Fibroblast of lung (primary cell): ENCODE data around the gene DNAJC8. TPM values are rescaled to one million over a fixed set of nuclear protein-coding genes. Genes with fewer than 3 reads are reported as not detected.
A peak's percentile ranks its signal among the peaks of the same experiment; 100 is the strongest.

ENCODE experiments used
- DNase-seq, 2 donors: peaks; one replicate each; pipeline versions ENCODE4 v3.0.0 to v3.0.0-alpha.2; 2010; ENCODE audit warnings: low read depth in 2 of 2
- H2AFZ ChIP-seq: 2 replicates; pipeline ENCODE4 v1.5.1; 2012; ENCODE audit warnings: low read length, control low read depth, inconsistent platforms
- H3K27ac ChIP-seq: 2 replicates; pipeline ENCODE4 v1.5.1; 2011; ENCODE audit warnings: low read length, control low read depth; ENCODE audit not compliant: insufficient read depth
- H3K27me3 ChIP-seq: 2 replicates; pipeline ENCODE4 v1.5.1; 2011; ENCODE audit warnings: mild to moderate bottlenecking, low read length; ENCODE audit not compliant: control insufficient read depth, insufficient read depth
- H3K36me3 ChIP-seq: 2 replicates; pipeline ENCODE4 v1.5.1; 2011; ENCODE audit warnings: low read length; ENCODE audit not compliant: control insufficient read depth, insufficient read depth
- H3K4me1 ChIP-seq: 2 replicates; pipeline ENCODE4 v1.5.1; 2011; ENCODE audit warnings: low read length; ENCODE audit not compliant: control insufficient read depth, insufficient read depth; ENCODE audit errors: extremely low read depth
- H3K4me2 ChIP-seq: 2 replicates; pipeline ENCODE4 v1.5.1; 2011; ENCODE audit warnings: low read length, control low read depth; ENCODE audit not compliant: insufficient read depth; ENCODE audit errors: extremely low read depth
- H3K4me3 ChIP-seq, 4 experiments: fragments of 200-600 bp in 1 of 4; sonication (generic) in 1 of 4; replicated peaks in 1 of 4; 2 replicates each; pipeline ENCODE4 v1.5.1; 2011 to 2016; ENCODE audit warnings: low read length in 4 of 4, low read depth in 3 of 4, mild to moderate bottlenecking in 3 of 4, control low read depth in 2 of 4, inconsistent platforms in 1 of 4, mixed read lengths in 1 of 4; ENCODE audit not compliant: insufficient read depth in 1 of 4; ENCODE audit errors: control extremely low read depth in 1 of 4
- H3K79me2 ChIP-seq: 2 replicates; pipeline ENCODE4 v1.5.1; 2012; ENCODE audit warnings: mild to moderate bottlenecking, low read length, inconsistent platforms; ENCODE audit not compliant: control insufficient read depth, insufficient read depth
- H3K9ac ChIP-seq: 2 replicates; pipeline ENCODE4 v1.5.1; 2011; ENCODE audit warnings: mild to moderate bottlenecking, low read length, control low read depth; ENCODE audit not compliant: insufficient read depth
- H3K9me3 ChIP-seq: 2 replicates; pipeline ENCODE4 v1.5.1; 2012; ENCODE audit warnings: low read depth, low read length; ENCODE audit not compliant: control insufficient read depth, insufficient read depth
- H4K20me1 ChIP-seq: 2 replicates; pipeline ENCODE4 v1.5.1; 2011; ENCODE audit warnings: low read length; ENCODE audit not compliant: control insufficient read depth, insufficient read depth; ENCODE audit errors: extremely low read depth
- CTCF ChIP-seq, 2 donors: IDR thresholded peaks in 1 of 2; conservative IDR thresholded peaks in 1 of 2; 1 replicate in 1 of 2; 2 replicates in 1 of 2; pipeline ENCODE4 v1.5.1; 2011 to 2012; ENCODE audit warnings: low read length in 2 of 2, control low read depth in 1 of 2, inconsistent platforms in 1 of 2, low read depth in 1 of 2, mild to moderate bottlenecking in 1 of 2
- EZH2 ChIP-seq: IDR thresholded peaks from 2 replicates; pipeline ENCODE4 v1.5.1; 2012; ENCODE audit warnings: low read length, control low read depth, mild to moderate bottlenecking; ENCODE audit errors: missing control alignments
- polyA plus RNA-seq, 2 donors: library from polyadenylated mRNA; depleted of rRNA in 1 of 2; stranded (reverse) in 1 of 2; unstranded in 1 of 2; fragments of >200 nt; gene quantifications; 2 replicates each; pipeline ENCODE4 v1.2.1, GENCODE V29; 2011 to 2012; ENCODE audit warnings: missing spikeins in 1 of 2
- total RNA-seq: library from RNA; depleted of rRNA; stranded (reverse); fragments of >200 nt; gene quantifications from 2 replicates; pipeline ENCODE4 v1.2.1, GENCODE V29; 2014

Gene DNAJC8
- total and polyA plus RNA-seq, 2 donors (not counting 1 experiment from before 2014, with no cell fraction given), result 56.1 to 120 TPM

- H3K4me3 ChIP-seq, result no peak overlapping the region
- H3K9ac ChIP-seq, result no peak overlapping the region
- H3K9me3 ChIP-seq, result no peaks in the 10 kb centered on the region
- no peaks in the 10 kb centered on the region for H4K20me1 ChIP-seq
- H3K27ac ChIP-seq, result no peak overlapping the region
- DNase-seq, result peak in 1 of 2 donors; percentile 40
- H3K36me3 ChIP-seq, result peaks cover 5% of the 10 kb centered on the region
- H3K79me2 ChIP-seq, result peaks cover 19% of the 10 kb centered on the region
- H3K4me2 ChIP-seq, result no peak overlapping the region
- no peak overlapping the region for H2AFZ ChIP-seq
- H3K4me1 ChIP-seq, result no peaks in the 10 kb centered on the region
- no peaks in the 10 kb centered on the region for H3K27me3 ChIP-seq
- TF ChIP-seq EZH2 (no peak), CTCF (conservative IDR thresholded peaks at IDR 0.05 in 1 of 2, IDR thresholded peaks at IDR 0.05 in 1 of 2; ENCODE audit: low read depth in 1 of 2, low read length in 2 of 2) (no peak)
Measured at GRCh38 chr1:28240024-28240423, 7.2 kb upstream of the DNAJC8 start.

GRCh38 chr1:28239004-28239403 is 6.2 kb upstream of the DNAJC8 start:
- Histone ChIP-seq H3K27me3 (no peaks in the 10 kb centered on the region), H4K20me1 (no peaks in the 10 kb centered on the region), H3K4me2 (no peak overlapping the region), H2AFZ (no peak overlapping the region), H3K4me3 (no peak overlapping the region), H3K36me3 (peaks cover 5% of the 10 kb centered on the region), H3K9me3 (no peaks in the 10 kb centered on the region), H3K27ac (no peak overlapping the region), H3K4me1 (no peaks in the 10 kb centered on the region), H3K9ac (no peak overlapping the region), H3K79me2 (peaks cover 19% of the 10 kb centered on the region)
- no peak for TF ChIP-seq EZH2
- no peak for DNase-seq

- Histone ChIP-seq H3K4me3 (peak overlapping the region; percentile 81 to 97 (median 94)), H3K27me3 (no peaks in the 10 kb centered on the region), H3K27ac (peak overlapping the region; percentile 84), H4K20me1 (no peaks in the 10 kb centered on the region), H3K4me1 (no peaks in the 10 kb centered on the region), H2AFZ (peak overlapping the region; percentile 98), H3K79me2 (peaks cover 29% of the 10 kb centered on the region), H3K9me3 (no peaks in the 10 kb centered on the region), H3K9ac (peak overlapping the region; percentile 83), H3K36me3 (peaks cover 5% of the 10 kb centered on the region), H3K4me2 (peak overlapping the region; percentile 88)
- TF ChIP-seq EZH2 (no peak), CTCF (conservative IDR thresholded peaks at IDR 0.05 in 1 of 2, IDR thresholded peaks at IDR 0.05 in 1 of 2; ENCODE audit: low read depth in 1 of 2, low read length in 2 of 2) (no peak)
- DNase-seq, result no peak
Measured at GRCh38 chr1:28236656-28237322, 4.0 kb upstream of the DNAJC8 start.
